Measurements from ENCODE around the gene CIBAR2. TPM values are rescaled to one million over a fixed set of nuclear protein-coding genes. Genes with fewer than 3 reads are reported as not detected.

Gene CIBAR2
- total RNA-seq, 2 experiments from 2014 or later, result not detected

- intact Hi-C loops (cut with micrococcal nuclease), result no loop called here
- no peaks in the 10 kb centered on the region for H3K9me3 Mint-ChIP-seq
- no peaks in the 10 kb centered on the region for H3K27me3 Mint-ChIP-seq (ENCODE audit: low read depth)
- H3K4me1 Mint-ChIP-seq (ENCODE audit: low read depth), result no peaks in the 10 kb centered on the region
- no peaks in the 10 kb centered on the region for H3K36me3 Mint-ChIP-seq (ENCODE audit: low read depth)
- H3K4me3 Mint-ChIP-seq, result no peak overlapping the region
- DNase-seq, result no peak
- CTCF ChIA-PET, result no interaction called here
- H3K27ac Mint-ChIP-seq, result no peak overlapping the region
Measured at GRCh38 chr16:85151079-85151602, 38.9 kb upstream of the CIBAR2 start.

GRCh38 chr16:85150331-85150940 is 38.2 kb upstream of the CIBAR2 start:
- no peaks in the 10 kb centered on the region for H3K27me3 Mint-ChIP-seq (ENCODE audit: low read depth)

GRCh38 chr16:85149776-85150175 is 37.5 kb upstream of the CIBAR2 start:
- Mint-ChIP-seq H3K4me1 (ENCODE audit: low read depth) (no peaks in the 10 kb centered on the region), H3K36me3 (ENCODE audit: low read depth) (no peaks in the 10 kb centered on the region), H3K9me3 (no peaks in the 10 kb centered on the region), H3K4me3 (no peak overlapping the region), H3K27me3 (ENCODE audit: low read depth) (no peaks in the 10 kb centered on the region), H3K27ac (no peak overlapping the region)
- CTCF ChIA-PET, result interaction anchor here (0.6 to 1.1 kb wide), 3 partner anchors 27 to 669 kb away, joined by 3 read pairs; no protein-coding TSS in a partner anchor
- no peak for DNase-seq
- intact Hi-C loops (cut with micrococcal nuclease), result no loop called here

More at GRCh38 chr16:85150331-85150940, 38.2 kb upstream of the CIBAR2 start:
- no peak for DNase-seq
- intact Hi-C loops (cut with micrococcal nuclease), result no loop called here
- no peaks in the 10 kb centered on the region for H3K4me1 Mint-ChIP-seq (ENCODE audit: low read depth)
- no peaks in the 10 kb centered on the region for H3K36me3 Mint-ChIP-seq (ENCODE audit: low read depth)
- no peak overlapping the region for H3K4me3 Mint-ChIP-seq
- CTCF ChIA-PET, result interaction anchor here (0.6 kb wide), 1 partner anchor 669 kb away, joined by 3 read pairs; no protein-coding TSS in a partner anchor
- H3K9me3 Mint-ChIP-seq, result no peaks in the 10 kb centered on the region
- no peak overlapping the region for H3K27ac Mint-ChIP-seq

- CTCF ChIA-PET, result interaction anchor here (0.6 to 1.1 kb wide), 2 partner anchors 34 to 94 kb away, joined by 3 to 9 read pairs; no protein-coding TSS in a partner anchor
- intact Hi-C loops (cut with micrococcal nuclease), result no loop called here
- no peak overlapping the region for H3K4me3 Mint-ChIP-seq
Measured at GRCh38 chr16:85148931-85149330, 36.7 kb upstream of the CIBAR2 start.

GRCh38 chr16:85146922-85147651 is 34.8 kb upstream of the CIBAR2 start:
- Mint-ChIP-seq H3K9me3 (no peaks in the 10 kb centered on the region), H3K36me3 (ENCODE audit: low read depth) (no peaks in the 10 kb centered on the region), H3K4me1 (ENCODE audit: low read depth) (no peaks in the 10 kb centered on the region), H3K27me3 (ENCODE audit: low read depth) (no peaks in the 10 kb centered on the region), H3K27ac (no peak overlapping the region), H3K4me3 (no peak overlapping the region)
- intact Hi-C loops (cut with micrococcal nuclease), result no loop called here
- no peak for DNase-seq
- CTCF ChIA-PET, result no interaction called here

More at GRCh38 chr16:85148931-85149330, 36.7 kb upstream of the CIBAR2 start:
- Mint-ChIP-seq H3K27me3 (ENCODE audit: low read depth) (no peaks in the 10 kb centered on the region), H3K9me3 (no peaks in the 10 kb centered on the region), H3K4me1 (ENCODE audit: low read depth) (no peaks in the 10 kb centered on the region), H3K27ac (no peak overlapping the region), H3K36me3 (ENCODE audit: low read depth) (no peaks in the 10 kb centered on the region)
- no peak for DNase-seq

- intact Hi-C loops (cut with micrococcal nuclease), result no loop called here
- DNase-seq, result no peak
- H3K4me1 Mint-ChIP-seq (ENCODE audit: low read depth), result no peaks in the 10 kb centered on the region
- H3K9me3 Mint-ChIP-seq, result no peaks in the 10 kb centered on the region
- no peaks in the 10 kb centered on the region for H3K27me3 Mint-ChIP-seq (ENCODE audit: low read depth)
- no peaks in the 10 kb centered on the region for H3K36me3 Mint-ChIP-seq (ENCODE audit: low read depth)
- CTCF ChIA-PET, result no interaction called here
- no peak overlapping the region for H3K27ac Mint-ChIP-seq
- H3K4me3 Mint-ChIP-seq, result no peak overlapping the region
Measured at GRCh38 chr16:85146532-85146797, 34.2 kb upstream of the CIBAR2 start.

- no peaks in the 10 kb centered on the region for H3K4me1 Mint-ChIP-seq (ENCODE audit: low read depth)
- H3K36me3 Mint-ChIP-seq (ENCODE audit: low read depth), result no peaks in the 10 kb centered on the region
- H3K4me3 Mint-ChIP-seq, result no peak overlapping the region
- DNase-seq, result no peak
- CTCF ChIA-PET, result interaction anchor here (0.9 kb wide), 1 partner anchor 31 kb away, joined by 3 read pairs; no protein-coding TSS in a partner anchor
- H3K27me3 Mint-ChIP-seq (ENCODE audit: low read depth), result no peaks in the 10 kb centered on the region
- intact Hi-C loops (cut with micrococcal nuclease), result no loop called here
- no peak overlapping the region for H3K27ac Mint-ChIP-seq
- H3K9me3 Mint-ChIP-seq, result no peaks in the 10 kb centered on the region
Measured at GRCh38 chr16:85145734-85146531, 33.7 kb upstream of the CIBAR2 start.

- no peaks in the 10 kb centered on the region for H3K27me3 Mint-ChIP-seq (ENCODE audit: low read depth)
- no peak overlapping the region for H3K4me3 Mint-ChIP-seq
- H3K36me3 Mint-ChIP-seq (ENCODE audit: low read depth), result no peaks in the 10 kb centered on the region
- DNase-seq, result no peak
- intact Hi-C loops (cut with micrococcal nuclease), result no loop called here
- H3K27ac Mint-ChIP-seq, result no peak overlapping the region
- CTCF ChIA-PET, result interaction anchor here (0.9 kb wide), 1 partner anchor 31 kb away, joined by 3 read pairs; no protein-coding TSS in a partner anchor
- no peaks in the 10 kb centered on the region for H3K4me1 Mint-ChIP-seq (ENCODE audit: low read depth)
- no peaks in the 10 kb centered on the region for H3K9me3 Mint-ChIP-seq
Measured at GRCh38 chr16:85145188-85145587, 32.9 kb upstream of the CIBAR2 start.

- DNase-seq, result no peak
- Mint-ChIP-seq H3K4me3 (no peak overlapping the region), H3K4me1 (ENCODE audit: low read depth) (no peaks in the 10 kb centered on the region), H3K27ac (no peak overlapping the region), H3K27me3 (ENCODE audit: low read depth) (peaks cover 3% of the 10 kb centered on the region), H3K36me3 (ENCODE audit: low read depth) (no peaks in the 10 kb centered on the region), H3K9me3 (no peaks in the 10 kb centered on the region)
- CTCF ChIA-PET, result no interaction called here
- intact Hi-C loops (cut with micrococcal nuclease), result no loop called here
Measured at GRCh38 chr16:85144026-85144915, 32.0 kb upstream of the CIBAR2 start.

GRCh38 chr16:85142771-85143211 is 30.5 kb upstream of the CIBAR2 start:
- CTCF ChIA-PET, result interaction anchor here (0.5 kb wide), 1 partner anchor 13 kb away, joined by 5 read pairs; no protein-coding TSS in a partner anchor

GRCh38 chr16:85142129-85142513 is 29.8 kb upstream of the CIBAR2 start:
- no peak for DNase-seq
- Mint-ChIP-seq H3K36me3 (ENCODE audit: low read depth) (no peaks in the 10 kb centered on the region), H3K9me3 (no peaks in the 10 kb centered on the region), H3K4me3 (no peak overlapping the region), H3K27ac (no peak overlapping the region), H3K27me3 (ENCODE audit: low read depth) (peaks cover 18% of the 10 kb centered on the region), H3K4me1 (ENCODE audit: low read depth) (peaks cover 2% of the 10 kb centered on the region)
- intact Hi-C loops (cut with micrococcal nuclease), result no loop called here
- CTCF ChIA-PET, result no interaction called here

More at GRCh38 chr16:85142771-85143211, 30.5 kb upstream of the CIBAR2 start:
- DNase-seq, result no peak
- no peaks in the 10 kb centered on the region for H3K9me3 Mint-ChIP-seq
- peaks cover under 1% of the 10 kb centered on the region for H3K4me1 Mint-ChIP-seq (ENCODE audit: low read depth)
- no peak overlapping the region for H3K4me3 Mint-ChIP-seq
- H3K27me3 Mint-ChIP-seq (ENCODE audit: low read depth), result peaks cover 16% of the 10 kb centered on the region
- no peaks in the 10 kb centered on the region for H3K36me3 Mint-ChIP-seq (ENCODE audit: low read depth)
- H3K27ac Mint-ChIP-seq, result no peak overlapping the region
- intact Hi-C loops (cut with micrococcal nuclease), result no loop called here
